Mucosa of stomach (tissue), 1 donor: Measurements from ENCODE around the gene WEE2.
A peak's percentile ranks its signal among the peaks of the same experiment; 100 is the strongest.

ENCODE experiments used
- H3K27me3 ChIP-seq: one replicate; pipeline ENCODE4 v1.7.0; 2013; ENCODE audit warnings: mild to moderate bottlenecking, low read length; ENCODE audit not compliant: control insufficient read depth, insufficient read depth
- H3K36me3 ChIP-seq: one replicate; pipeline ENCODE4 v1.7.0; 2013; ENCODE audit warnings: low read length; ENCODE audit not compliant: control insufficient read depth, insufficient read depth
- H3K4me1 ChIP-seq: one replicate; pipeline ENCODE4 v1.7.0; 2013; ENCODE audit warnings: mild to moderate bottlenecking, low read length; ENCODE audit not compliant: control insufficient read depth, insufficient read depth
- H3K4me3 ChIP-seq: one replicate; pipeline ENCODE4 v1.7.0; 2013; ENCODE audit warnings: low read length
- H3K9ac ChIP-seq: one replicate; pipeline ENCODE4 v1.7.0; 2013; ENCODE audit warnings: mild to moderate bottlenecking, low read length, moderate library complexity
- H3K9me3 ChIP-seq: one replicate; pipeline ENCODE4 v1.7.0; 2013; ENCODE audit warnings: mild to moderate bottlenecking, low read length, moderate library complexity; ENCODE audit not compliant: control insufficient read depth
- donor health status: Pancreatic carcinoma.

WEE2 gene

DNA sequence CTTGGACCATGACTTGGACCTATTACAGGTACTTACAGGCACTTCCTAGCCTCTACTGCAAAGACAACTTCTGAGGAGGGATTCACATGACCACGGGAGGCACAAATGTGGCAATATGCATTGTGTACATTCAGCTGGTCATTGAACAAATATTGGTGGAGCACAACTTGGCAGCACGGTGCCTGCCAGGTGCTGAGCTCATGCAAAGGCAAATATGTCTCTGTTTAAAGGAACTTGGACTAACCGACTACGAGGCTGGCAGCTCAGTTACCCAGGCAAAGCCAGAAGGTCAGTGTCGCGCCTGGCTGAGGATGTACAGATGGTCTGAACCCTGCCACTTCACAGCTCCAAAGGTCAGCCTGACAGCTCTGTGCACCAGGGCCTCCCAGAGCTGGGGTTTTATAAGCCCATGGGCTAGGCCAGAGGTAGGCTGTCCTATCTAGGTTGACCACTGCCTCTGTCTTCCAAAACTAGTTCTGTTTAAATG lies 12.3 kb upstream of the WEE2 start:
- H3K4me1 ChIP-seq, result peaks cover 48% of the 10 kb centered on the region

DNA sequence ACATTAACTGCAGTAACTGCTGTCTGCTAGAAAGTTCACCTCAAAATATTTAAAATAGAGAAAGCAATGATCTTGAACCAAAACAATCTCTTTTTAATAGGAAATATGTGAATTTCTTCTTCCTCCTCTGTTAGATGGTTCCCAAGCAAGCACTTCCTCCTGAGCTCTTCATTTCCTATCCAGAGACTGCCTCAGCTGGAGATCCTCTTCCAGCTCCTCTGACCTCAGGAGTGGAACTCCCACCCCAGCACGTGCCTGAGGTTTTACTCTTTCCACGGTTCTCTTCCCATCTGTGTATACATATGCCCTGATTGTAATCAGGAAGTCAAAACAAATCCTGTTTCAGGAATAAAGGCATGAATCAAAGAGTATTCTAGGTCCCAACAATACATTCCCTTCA lies 11.8 kb upstream of the WEE2 start:
- H3K36me3 ChIP-seq, result no peaks in the 10 kb centered on the region
- H3K4me1 ChIP-seq, result peaks cover 48% of the 10 kb centered on the region
- H3K27me3 ChIP-seq, result no peaks in the 10 kb centered on the region
- no peaks in the 10 kb centered on the region for H3K9me3 ChIP-seq
- H3K9ac ChIP-seq, result peak overlapping the region; percentile 55
- H3K4me3 ChIP-seq, result no peak overlapping the region

More for the DNA sequence above, 12.3 kb upstream of the WEE2 start:
- no peaks in the 10 kb centered on the region for H3K27me3 ChIP-seq
- H3K9ac ChIP-seq, result peak overlapping the region; percentile 55
- no peak overlapping the region for H3K4me3 ChIP-seq
- H3K9me3 ChIP-seq, result no peaks in the 10 kb centered on the region
- H3K36me3 ChIP-seq, result no peaks in the 10 kb centered on the region

DNA sequence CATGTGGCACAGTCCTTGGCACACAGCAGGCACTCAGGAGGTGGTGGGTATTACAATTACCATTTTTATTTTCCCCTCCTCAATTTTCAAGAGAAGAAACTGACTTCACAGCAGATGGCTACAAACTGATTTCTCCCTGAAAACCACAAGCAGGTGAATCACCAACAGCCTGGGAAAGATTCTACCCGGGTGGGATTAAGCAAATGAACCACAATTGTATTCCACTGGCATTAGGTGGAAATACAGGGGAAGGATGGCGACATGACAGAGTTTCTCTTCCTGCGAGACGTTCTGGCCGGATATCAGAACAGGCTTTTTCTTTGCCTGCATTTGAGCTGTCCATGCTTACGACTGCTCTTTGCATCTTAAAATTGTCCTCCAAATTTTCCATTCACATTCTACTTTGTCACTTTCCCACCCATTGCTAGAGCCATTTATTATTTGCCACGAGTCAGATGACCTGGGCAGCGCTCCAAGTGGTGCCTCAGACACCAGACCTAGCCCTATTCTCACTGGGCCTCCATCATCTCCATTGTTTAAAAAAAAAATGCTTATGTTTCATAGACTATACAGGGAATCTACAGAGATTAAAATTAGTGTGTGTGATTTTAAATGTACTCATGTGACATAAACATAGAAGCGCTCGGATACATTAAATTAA lies 10.8 kb upstream of the WEE2 start:
- Histone ChIP-seq H3K9me3 (no peaks in the 10 kb centered on the region), H3K36me3 (no peaks in the 10 kb centered on the region), H3K9ac (no peak overlapping the region), H3K4me3 (no peak overlapping the region), H3K4me1 (peaks cover 49% of the 10 kb centered on the region), H3K27me3 (no peaks in the 10 kb centered on the region)

GRCh38 chr7:141698247-141699015 lies 9.7 kb upstream of the WEE2 start:
- Histone ChIP-seq H3K9me3 (no peaks in the 10 kb centered on the region), H3K4me1 (peaks cover 60% of the 10 kb centered on the region), H3K36me3 (no peaks in the 10 kb centered on the region), H3K27me3 (no peaks in the 10 kb centered on the region), H3K9ac (no peak overlapping the region), H3K4me3 (no peak overlapping the region)

- H3K4me1 ChIP-seq, result peaks cover 64% of the 10 kb centered on the region
- H3K4me3 ChIP-seq, result no peak overlapping the region
- H3K9me3 ChIP-seq, result no peaks in the 10 kb centered on the region
- no peaks in the 10 kb centered on the region for H3K36me3 ChIP-seq
- no peaks in the 10 kb centered on the region for H3K27me3 ChIP-seq
- no peak overlapping the region for H3K9ac ChIP-seq
Measured at GRCh38 chr7:141699860-141700259, 8.3 kb upstream of the WEE2 start.

DNA sequence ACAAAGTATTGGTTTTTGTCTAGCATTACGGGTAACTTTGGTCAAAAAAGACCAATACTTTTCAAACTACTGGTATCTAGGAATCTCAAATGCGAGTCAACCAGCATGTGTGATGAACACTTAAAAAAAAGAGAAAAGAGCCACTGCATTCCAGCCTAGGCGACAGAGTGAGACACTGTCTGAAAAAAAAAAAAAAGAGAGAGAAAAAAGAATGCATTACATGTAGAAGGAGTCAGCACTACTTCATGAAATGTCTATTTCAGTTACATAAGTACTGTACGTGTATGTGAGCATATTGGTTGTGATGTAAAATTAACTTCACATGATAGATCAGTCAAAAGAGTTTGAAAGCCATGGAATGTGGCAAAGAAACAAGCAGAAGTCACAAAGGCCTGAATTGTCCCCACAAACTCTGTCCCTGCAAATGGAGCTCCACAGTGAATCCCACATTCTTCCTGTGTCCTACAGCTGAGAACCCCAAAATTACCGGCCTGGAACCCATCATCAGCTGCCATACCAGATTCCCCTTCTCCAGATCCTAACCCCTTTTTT lies 7.8 kb upstream of the WEE2 start:
- Histone ChIP-seq H3K4me3 (peak overlapping the region; percentile 51), H3K27me3 (no peaks in the 10 kb centered on the region), H3K36me3 (no peaks in the 10 kb centered on the region), H3K9me3 (no peaks in the 10 kb centered on the region), H3K9ac (peak overlapping the region; percentile 74), H3K4me1 (peaks cover 64% of the 10 kb centered on the region)

DNA sequence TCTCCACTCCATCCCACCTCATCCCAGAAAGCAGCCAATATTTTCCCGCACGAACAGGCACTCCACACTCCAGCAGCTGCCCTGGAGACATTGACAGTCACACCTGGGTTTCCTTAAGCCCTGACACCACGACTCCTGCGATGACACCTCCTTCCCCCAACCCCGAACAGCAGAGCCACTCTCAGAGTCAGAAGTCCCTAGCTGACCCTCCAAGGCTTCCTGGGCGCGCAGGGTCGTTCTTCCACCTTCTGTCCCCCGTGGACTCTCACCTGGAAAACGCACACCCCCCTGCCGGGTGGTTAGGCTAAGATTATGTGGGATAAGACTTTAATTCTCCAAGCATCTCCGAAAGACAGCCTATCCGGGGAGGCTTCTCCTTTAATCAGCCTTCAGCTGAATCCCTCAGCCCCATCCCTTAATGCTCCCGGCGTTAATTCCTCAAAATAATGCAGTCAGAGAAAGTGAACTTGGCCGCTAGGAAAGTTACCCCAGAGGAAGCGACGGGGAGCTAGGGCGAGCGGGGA lies 7.2 kb upstream of the WEE2 start:
- no peaks in the 10 kb centered on the region for H3K36me3 ChIP-seq
- peak overlapping the region; percentile 74 for H3K9ac ChIP-seq
- peaks cover 63% of the 10 kb centered on the region for H3K4me1 ChIP-seq
- peak overlapping the region; percentile 51 for H3K4me3 ChIP-seq
- H3K27me3 ChIP-seq, result no peaks in the 10 kb centered on the region
- no peaks in the 10 kb centered on the region for H3K9me3 ChIP-seq

GRCh38 chr7:141701489-141702046 lies 6.6 kb upstream of the WEE2 start:
- Histone ChIP-seq H3K9me3 (no peaks in the 10 kb centered on the region), H3K36me3 (no peaks in the 10 kb centered on the region), H3K9ac (peak overlapping the region; percentile 68), H3K4me3 (peak overlapping the region; percentile 28), H3K27me3 (no peaks in the 10 kb centered on the region), H3K4me1 (peaks cover 63% of the 10 kb centered on the region)

DNA sequence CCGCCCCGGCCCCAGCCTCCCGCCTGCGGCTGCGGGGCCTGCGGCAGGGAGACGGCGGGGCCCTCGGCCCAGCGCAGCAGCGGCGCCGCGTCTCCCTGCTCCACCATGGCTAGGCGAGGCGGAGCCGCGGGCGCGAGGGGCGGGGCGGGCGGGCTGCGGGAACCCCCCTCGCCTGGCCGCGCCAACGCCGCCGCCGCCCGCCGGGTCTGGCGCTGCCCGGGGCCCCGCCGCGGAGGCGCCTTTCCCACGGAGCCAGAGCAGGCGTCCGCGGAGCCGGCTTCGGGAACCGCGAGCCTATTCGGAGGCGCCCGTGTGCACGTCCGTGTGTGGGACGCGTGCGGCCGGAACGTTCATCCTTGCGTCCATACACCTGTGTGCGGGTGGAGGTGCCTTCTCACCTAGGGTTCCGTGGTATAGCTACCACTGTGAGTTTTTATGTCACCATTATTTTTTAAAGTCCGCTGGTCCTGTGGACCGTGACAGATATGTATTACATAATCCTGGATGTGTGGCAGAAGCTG lies 6.0 kb upstream of the WEE2 start, which contains the start of gene DENND11:
DENND11 (minus strand) TSS at position 120 of the 521 bp plus-strand sequence; CDS start at position 107, 13 bp downstream.
- peak within 1 kb of the TSS; percentile 58 for H3K4me3 ChIP-seq
- no peaks in the 10 kb centered on the region for H3K27me3 ChIP-seq
- peaks cover 63% of the 10 kb centered on the region for H3K4me1 ChIP-seq
- H3K9me3 ChIP-seq, result no peaks in the 10 kb centered on the region
- no peaks in the 10 kb centered on the region for H3K36me3 ChIP-seq
- peak within 1 kb of the TSS; percentile 79 for H3K9ac ChIP-seq

GRCh38 chr7:141702892-141703291 lies 5.3 kb upstream of the WEE2 start:
- Histone ChIP-seq H3K36me3 (no peaks in the 10 kb centered on the region), H3K4me3 (no peak overlapping the region), H3K9me3 (no peaks in the 10 kb centered on the region), H3K27me3 (no peaks in the 10 kb centered on the region), H3K4me1 (peaks cover 57% of the 10 kb centered on the region), H3K9ac (peak overlapping the region; percentile 79)

GRCh38 chr7:141704112-141704511 lies 4.0 kb upstream of the WEE2 start:
- no peak overlapping the region for H3K9ac ChIP-seq
- H3K36me3 ChIP-seq, result no peaks in the 10 kb centered on the region
- H3K27me3 ChIP-seq, result no peaks in the 10 kb centered on the region

More at GRCh38 chr7:141704112-141704511, 4.0 kb upstream of the WEE2 start:
- Histone ChIP-seq H3K4me1 (peaks cover 48% of the 10 kb centered on the region), H3K4me3 (no peak overlapping the region), H3K9me3 (no peaks in the 10 kb centered on the region)
